ENCODE measurements around the gene ZBTB20. TPM values are rescaled to one million over a fixed set of nuclear protein-coding genes. Genes with fewer than 3 reads are reported as not detected.

ZBTB20 gene
- total and polyA plus RNA-seq, 2 of the 4 experiments (the other 2 are of a cell fraction): 0.75 to 14.7 TPM

DNA sequence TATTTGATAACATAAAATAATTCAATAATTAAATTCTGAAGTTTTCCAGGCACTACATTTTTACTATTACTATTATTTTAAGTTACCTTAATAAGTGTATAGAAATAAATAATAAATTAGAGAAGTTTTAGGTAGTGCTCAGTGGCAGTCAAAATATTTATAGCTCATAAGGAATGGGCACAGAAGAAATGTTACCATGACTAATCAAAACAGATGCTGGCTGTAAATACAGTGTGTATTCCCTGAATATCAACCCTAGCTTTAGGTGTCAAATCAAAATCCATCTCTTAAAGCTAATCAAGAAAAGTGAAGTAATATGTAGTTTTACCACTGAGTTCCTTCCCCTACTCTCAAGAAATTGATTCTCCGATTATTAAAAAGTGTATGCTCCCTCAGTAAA lies 35.5 kb downstream of the ZBTB20 start:
- no peak overlapping the region for H2AFZ ChIP-seq (replicated peaks; ENCODE audit: low read length, poor library complexity)
- no peak overlapping the region for H3K27ac ChIP-seq (ENCODE audit: insufficient read depth, low read length)
- H2BK120ac ChIP-seq (ENCODE audit: low read depth, low read length): no peak overlapping the region
- no peaks in the 10 kb centered on the region for H3K27me3 ChIP-seq (ENCODE audit: control insufficient read depth, insufficient read depth, low read length)
- intact Hi-C loops (cut with micrococcal nuclease) (no loop called here), in situ Hi-C loops (cut with MboI; ENCODE audit: low sequenced_read_pairs) (no loop called here), dilution Hi-C loops (cut with HindIII; ENCODE audit: low sequenced_read_pairs, unreplicated experiment) (no loop called here)
- H4K91ac ChIP-seq (ENCODE audit: insufficient read depth, low read depth, low read length): no peak overlapping the region
- no peak overlapping the region for H2BK20ac ChIP-seq (ENCODE audit: low read depth, low read length)
- DNase-seq (no peak), ATAC-seq (ENCODE audit: low read depth) (no peak)
- H3K23ac ChIP-seq (ENCODE audit: low read depth, low read length): no peak overlapping the region
- no peak overlapping the region for H3K4me3 ChIP-seq (ENCODE audit: insufficient read depth, low read depth, low read length)
- no peak overlapping the region for H4K5ac ChIP-seq (ENCODE audit: low read depth, low read length)
- no peak overlapping the region for H4K8ac ChIP-seq (ENCODE audit: low read depth in 2 of 2, low read length in 2 of 2)
- H3K4me2 ChIP-seq (ENCODE audit: low read depth, low read length): no peak overlapping the region
- CTCF ChIA-PET: interaction anchor here (0.9 kb wide), 1 partner anchor 11 kb away, joined by 3 read pairs; no protein-coding TSS in a partner anchor
- POLR2A ChIA-PET (ENCODE audit: unreplicated experiment): no interaction called here
- no peak overlapping the region for H3K14ac ChIP-seq (replicated peaks; ENCODE audit: low read depth, low read length)
- H3K36me3 ChIP-seq (ENCODE audit: control insufficient read depth, insufficient read depth, low read length): no peaks in the 10 kb centered on the region
- no peak overlapping the region for H2AK5ac ChIP-seq (ENCODE audit: low read depth, low read length)
- whole genome bisulfite sequencing, 2 experiments (ENCODE audit: extremely low coverage in 2 of 2, insufficient read length in 1 of 2): no CpG with 5 or more reads among the region's 1 CpG
- H2AK9ac ChIP-seq (replicated peaks; ENCODE audit: low read depth, low read length, poor library complexity): no peak overlapping the region
- no peaks in the 10 kb centered on the region for H4K20me1 ChIP-seq (ENCODE audit: insufficient read depth, low read length)
- no peaks in the 10 kb centered on the region for H3K79me1 ChIP-seq (ENCODE audit: low read depth in 1 of 2, low read length in 2 of 2)
- TF ChIP-seq, protein P1, sequence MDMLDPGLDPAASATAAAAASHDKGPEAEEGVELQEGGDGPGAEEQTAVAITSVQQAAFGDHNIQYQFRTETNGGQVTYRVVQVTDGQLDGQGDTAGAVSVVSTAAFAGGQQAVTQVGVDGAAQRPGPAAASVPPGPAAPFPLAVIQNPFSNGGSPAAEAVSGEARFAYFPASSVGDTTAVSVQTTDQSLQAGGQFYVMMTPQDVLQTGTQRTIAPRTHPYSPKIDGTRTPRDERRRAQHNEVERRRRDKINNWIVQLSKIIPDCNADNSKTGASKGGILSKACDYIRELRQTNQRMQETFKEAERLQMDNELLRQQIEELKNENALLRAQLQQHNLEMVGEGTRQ (IDR thresholded peaks at IDR 0.05; ENCODE audit: low read depth, low read length): no peak
- TF ChIP-seq RFX5 (IDR thresholded peaks at IDR 0.05; ENCODE audit: low read depth, low read length): no peak
- TF ChIP-seq, protein P2, sequence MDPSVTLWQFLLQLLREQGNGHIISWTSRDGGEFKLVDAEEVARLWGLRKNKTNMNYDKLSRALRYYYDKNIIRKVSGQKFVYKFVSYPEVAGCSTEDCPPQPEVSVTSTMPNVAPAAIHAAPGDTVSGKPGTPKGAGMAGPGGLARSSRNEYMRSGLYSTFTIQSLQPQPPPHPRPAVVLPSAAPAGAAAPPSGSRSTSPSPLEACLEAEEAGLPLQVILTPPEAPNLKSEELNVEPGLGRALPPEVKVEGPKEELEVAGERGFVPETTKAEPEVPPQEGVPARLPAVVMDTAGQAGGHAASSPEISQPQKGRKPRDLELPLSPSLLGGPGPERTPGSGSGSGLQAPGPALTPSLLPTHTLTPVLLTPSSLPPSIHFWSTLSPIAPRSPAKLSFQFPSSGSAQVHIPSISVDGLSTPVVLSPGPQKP (IDR thresholded peaks at IDR 0.05; ENCODE audit: borderline replicate concordance, low read depth, low read length): no peak
- no peak for TF ChIP-seq RCOR1 (IDR thresholded peaks at IDR 0.05; ENCODE audit: insufficient replicate concordance, low read length)
- no peak for TF ChIP-seq MXI1 (IDR thresholded peaks at IDR 0.05; ENCODE audit: borderline replicate concordance, low read depth, low read length)
- no peak for TF ChIP-seq MAFK (IDR thresholded peaks at IDR 0.05; ENCODE audit: low read depth, low read length)
- TF ChIP-seq, protein P3, sequence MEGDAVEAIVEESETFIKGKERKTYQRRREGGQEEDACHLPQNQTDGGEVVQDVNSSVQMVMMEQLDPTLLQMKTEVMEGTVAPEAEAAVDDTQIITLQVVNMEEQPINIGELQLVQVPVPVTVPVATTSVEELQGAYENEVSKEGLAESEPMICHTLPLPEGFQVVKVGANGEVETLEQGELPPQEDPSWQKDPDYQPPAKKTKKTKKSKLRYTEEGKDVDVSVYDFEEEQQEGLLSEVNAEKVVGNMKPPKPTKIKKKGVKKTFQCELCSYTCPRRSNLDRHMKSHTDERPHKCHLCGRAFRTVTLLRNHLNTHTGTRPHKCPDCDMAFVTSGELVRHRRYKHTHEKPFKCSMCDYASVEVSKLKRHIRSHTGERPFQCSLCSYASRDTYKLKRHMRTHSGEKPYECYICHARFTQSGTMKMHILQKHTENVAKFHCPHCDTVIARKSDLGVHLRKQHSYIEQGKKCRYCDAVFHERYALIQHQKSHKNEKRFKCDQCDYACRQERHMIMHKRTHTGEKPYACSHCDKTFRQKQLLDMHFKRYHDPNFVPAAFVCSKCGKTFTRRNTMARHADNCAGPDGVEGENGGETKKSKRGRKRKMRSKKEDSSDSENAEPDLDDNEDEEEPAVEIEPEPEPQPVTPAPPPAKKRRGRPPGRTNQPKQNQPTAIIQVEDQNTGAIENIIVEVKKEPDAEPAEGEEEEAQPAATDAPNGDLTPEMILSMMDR (conservative IDR thresholded peaks at IDR 0.05; ENCODE audit: low read depth, low read length): no peak
- TF ChIP-seq SMC3 (IDR thresholded peaks at IDR 0.05; ENCODE audit: low read depth, low read length): no peak
- no peak for TF ChIP-seq FOS (IDR thresholded peaks at IDR 0.05; ENCODE audit: low read depth, low read length)
- TF ChIP-seq RAD21 (IDR thresholded peaks at IDR 0.05; ENCODE audit: low read length): no peak
- no peak for TF ChIP-seq MAZ (IDR thresholded peaks at IDR 0.05; ENCODE audit: borderline replicate concordance, low read depth, low read length)
- no peak for TF ChIP-seq BHLHE40 (IDR thresholded peaks at IDR 0.05; ENCODE audit: low read depth, low read length)
- no peak for TF ChIP-seq POLR2A (IDR thresholded peaks at IDR 0.05; ENCODE audit: low read depth, low read length)
- no peak for TF ChIP-seq NFE2L2 (IDR thresholded peaks at IDR 0.05; ENCODE audit: low read depth, low read length)
- no peak for TF ChIP-seq CHD1 (IDR thresholded peaks at IDR 0.05; ENCODE audit: low read depth, low read length)
- TF ChIP-seq CEBPB (IDR thresholded peaks at IDR 0.05; ENCODE audit: low read depth, low read length): no peak
- H3K56ac ChIP-seq (ENCODE audit: extremely low read depth, insufficient read depth, low read length): no peak overlapping the region
- no peak overlapping the region for H2BK15ac ChIP-seq (ENCODE audit: low read depth, low read length)
- peaks cover 2% of the 10 kb centered on the region; the same call in 1 of the 2 replicates for H3K4me1 ChIP-seq (ENCODE audit: control insufficient read depth, insufficient read depth, low read length)
- H3K9me1 ChIP-seq (ENCODE audit: insufficient read depth, low read length): no peaks in the 10 kb centered on the region
- H2BK5ac ChIP-seq (ENCODE audit: low read depth, low read length, poor library complexity, severe bottlenecking): no peak overlapping the region
- H3K9me3 ChIP-seq (ENCODE audit: control insufficient read depth, insufficient read depth, low read length): no peaks in the 10 kb centered on the region
- BruUV-seq (replicated peaks): no TSS peak
- H3K4ac ChIP-seq (ENCODE audit: low read depth, low read length): no peak overlapping the region
- H3K18ac ChIP-seq (ENCODE audit: low read depth, low read length): no peak overlapping the region
- H3K9ac ChIP-seq (ENCODE audit: low read depth, low read length): no peak overlapping the region

Measured in IMR-90 (cell line).